Adrenal gland (tissue), 5 donors: ENCODE measurements around the gene SPAG6.

Source experiments
- POLR2A ChIP-seq, 2 donors: fragments of 450-650 bp; IDR thresholded peaks; one replicate each; pipeline ENCODE4 v1.6.1; 2017; ENCODE audit warnings: antibody characterized with exemption in 2 of 2, mild to moderate bottlenecking in 2 of 2, moderate library complexity in 1 of 2
- TF ChIP-seq, protein P1 (sequence below), 6 experiments: fragments of 450-650 bp in 4 of 6; fragments of 200-600 bp in 2 of 6; sonication (generic) in 1 of 6; IDR thresholded peaks; 1 replicate in 5 of 6; 2 replicates in 1 of 6; pipeline versions ENCODE4 v1.5.1 to v1.8.0; 2016 to 2021; ENCODE audit warnings: antibody characterized with exemption in 6 of 6, mild to moderate bottlenecking in 2 of 6, moderate library complexity in 1 of 6
- donor health status: DM: no; HTN: no; CAD: no.

- TF ChIP-seq, protein P1, sequence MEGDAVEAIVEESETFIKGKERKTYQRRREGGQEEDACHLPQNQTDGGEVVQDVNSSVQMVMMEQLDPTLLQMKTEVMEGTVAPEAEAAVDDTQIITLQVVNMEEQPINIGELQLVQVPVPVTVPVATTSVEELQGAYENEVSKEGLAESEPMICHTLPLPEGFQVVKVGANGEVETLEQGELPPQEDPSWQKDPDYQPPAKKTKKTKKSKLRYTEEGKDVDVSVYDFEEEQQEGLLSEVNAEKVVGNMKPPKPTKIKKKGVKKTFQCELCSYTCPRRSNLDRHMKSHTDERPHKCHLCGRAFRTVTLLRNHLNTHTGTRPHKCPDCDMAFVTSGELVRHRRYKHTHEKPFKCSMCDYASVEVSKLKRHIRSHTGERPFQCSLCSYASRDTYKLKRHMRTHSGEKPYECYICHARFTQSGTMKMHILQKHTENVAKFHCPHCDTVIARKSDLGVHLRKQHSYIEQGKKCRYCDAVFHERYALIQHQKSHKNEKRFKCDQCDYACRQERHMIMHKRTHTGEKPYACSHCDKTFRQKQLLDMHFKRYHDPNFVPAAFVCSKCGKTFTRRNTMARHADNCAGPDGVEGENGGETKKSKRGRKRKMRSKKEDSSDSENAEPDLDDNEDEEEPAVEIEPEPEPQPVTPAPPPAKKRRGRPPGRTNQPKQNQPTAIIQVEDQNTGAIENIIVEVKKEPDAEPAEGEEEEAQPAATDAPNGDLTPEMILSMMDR (IDR thresholded peaks at IDR 0.05) = no peak
- TF ChIP-seq POLR2A (IDR thresholded peaks at IDR 0.05) = no peak
Observed at GRCh38 chr10:22463255-22463654, 118.0 kb downstream of the SPAG6 start.
